HG02885 (cell line): ENCODE measurements around the gene CDHR1.

Experiments used
- ATAC-seq: cut with Tn5 transposase; IDR thresholded peaks from one replicate; pipeline ENCODE4 v1.9.1; 2021; ENCODE audit warnings: mild to moderate bottlenecking; ENCODE audit not compliant: unreplicated experiment, poor library complexity

CDHR1 gene

DNA sequence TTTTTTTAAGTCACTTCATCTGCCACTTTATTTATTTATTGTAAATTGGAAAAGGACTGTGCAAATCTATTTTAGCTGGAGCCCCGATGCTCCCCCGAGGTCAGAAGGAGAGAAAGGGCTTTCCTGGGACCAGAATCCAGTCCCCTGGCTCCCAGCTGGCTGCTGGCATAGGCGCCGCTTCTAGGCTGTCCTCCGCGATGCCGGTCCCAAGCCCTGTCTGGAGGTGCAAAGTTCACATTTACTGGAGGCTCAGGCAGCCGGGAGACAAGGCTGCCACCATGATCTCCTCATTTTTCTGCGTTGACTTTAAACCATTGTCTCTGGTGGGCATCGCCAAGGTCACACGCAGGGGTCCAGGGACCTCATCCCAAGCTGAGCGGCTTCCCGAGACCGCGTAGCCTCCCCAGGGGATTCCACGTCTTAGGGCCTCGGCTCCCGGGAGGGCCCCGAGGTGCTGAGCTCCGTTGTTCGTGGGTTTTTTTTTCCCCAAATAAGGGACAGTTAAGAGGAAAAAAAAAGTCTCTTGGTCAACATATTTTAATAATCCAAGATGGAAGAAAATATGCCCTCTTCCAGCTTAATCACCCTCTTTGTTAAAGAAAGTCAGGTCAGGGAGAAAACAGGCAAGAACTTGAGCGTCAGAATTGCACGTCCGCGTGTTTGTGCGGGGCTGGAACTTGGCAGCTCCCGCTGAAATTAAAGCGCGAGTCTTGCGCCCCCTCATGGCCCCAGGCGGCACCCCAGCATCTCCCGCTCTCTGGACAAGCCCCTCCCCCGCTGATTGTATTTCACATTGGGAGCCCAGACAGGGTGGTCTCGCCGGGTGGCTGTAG is 62.4 kb downstream of the CDHR1 start:
- ATAC-seq: peak; percentile 73

GRCh38 chr10:84257343-84258020 is 63.1 kb downstream of the CDHR1 start:
- no peak for ATAC-seq

- no peak for ATAC-seq
Measured at GRCh38 chr10:84258034-84258695, 63.8 kb downstream of the CDHR1 start.

DNA sequence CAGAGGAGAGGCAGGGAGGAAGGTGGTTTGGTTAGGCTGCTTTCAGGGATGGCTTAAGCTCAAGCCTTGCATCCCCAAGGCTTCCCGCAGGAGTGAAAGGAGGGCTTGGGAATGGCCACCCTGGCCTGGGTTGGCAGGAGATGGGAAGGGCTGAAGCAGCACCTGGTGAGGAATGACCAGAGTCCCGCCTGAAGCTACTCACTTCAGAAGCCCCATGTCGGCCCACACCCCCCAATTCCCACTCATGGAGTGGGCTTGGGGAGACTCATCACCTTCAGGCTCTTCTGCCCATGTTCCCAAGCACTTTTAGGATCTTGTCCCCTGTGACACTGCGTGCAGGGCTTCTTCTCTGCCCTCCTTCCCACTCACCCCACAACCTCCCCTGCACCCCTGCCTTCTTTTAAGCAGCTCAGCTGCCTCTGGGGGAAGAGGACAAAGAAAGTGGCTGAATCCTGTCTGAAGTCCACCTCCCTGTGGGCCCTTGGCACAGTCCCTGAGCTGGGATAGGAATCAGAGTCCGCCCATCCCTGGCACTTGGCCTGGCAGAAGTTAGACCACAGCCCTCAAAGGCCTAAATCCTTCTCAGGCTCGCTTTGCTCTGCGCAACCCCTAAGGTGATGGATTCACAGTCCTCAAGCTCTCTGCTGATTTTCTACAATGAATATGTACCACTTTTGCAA is 67.0 kb downstream of the CDHR1 start:
- no peak for ATAC-seq

- no peak for ATAC-seq
Measured at GRCh38 chr10:84262190-84262956, 68.0 kb downstream of the CDHR1 start.

- no peak for ATAC-seq
Measured at GRCh38 chr10:84263716-84264115, 69.4 kb downstream of the CDHR1 start.

- peak; percentile 93 for ATAC-seq
Measured at GRCh38 chr10:84264611-84265141, 70.3 kb downstream of the CDHR1 start.

GRCh38 chr10:84265418-84265817 is 71.1 kb downstream of the CDHR1 start:
- no peak for ATAC-seq

DNA sequence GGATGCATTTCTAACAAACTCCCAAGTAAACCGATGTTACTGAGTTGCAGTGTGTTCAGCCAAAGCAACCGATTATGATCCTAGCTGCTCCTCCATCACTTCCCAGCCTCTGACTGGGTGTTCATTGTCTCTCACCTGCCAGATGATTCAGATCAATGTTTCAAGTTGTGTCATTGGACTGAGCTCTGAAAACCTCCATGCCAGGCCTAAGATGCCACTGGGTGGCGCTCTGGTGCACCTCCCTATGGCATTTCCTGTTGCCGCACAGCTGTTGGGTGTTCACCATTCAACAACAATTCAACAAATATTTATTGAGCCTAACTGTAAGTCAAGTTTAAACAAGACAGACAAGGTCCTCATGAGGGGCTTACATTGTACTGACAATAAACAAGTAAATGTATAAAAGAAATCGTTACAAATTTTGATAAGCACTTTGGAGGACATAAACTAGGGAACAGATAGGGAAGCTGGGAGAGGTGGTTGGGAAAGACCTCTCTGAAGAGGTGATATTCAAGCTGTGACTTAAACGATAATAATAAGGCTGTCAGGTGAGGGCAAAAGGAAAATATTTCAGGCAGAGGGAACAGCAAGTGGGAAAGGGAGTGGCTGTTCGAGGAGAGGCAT is 73.3 kb downstream of the CDHR1 start:
- peak; percentile 67 for ATAC-seq

- no peak for ATAC-seq
Measured at GRCh38 chr10:84269162-84269561, 74.8 kb downstream of the CDHR1 start.
